ENCODE results near the gene RAB7A.
"Not testable (repeated sequence)": the region's sequence is repeated elsewhere in the genome, so short reads cannot be mapped to it uniquely, and the experiment has no call there.

Gene RAB7A

GRCh38 chr3:128753715-128754114 lies 27.7 kb downstream of the RAB7A start:
- no peak for DNase-seq (ENCODE audit: low spot score)

DNA sequence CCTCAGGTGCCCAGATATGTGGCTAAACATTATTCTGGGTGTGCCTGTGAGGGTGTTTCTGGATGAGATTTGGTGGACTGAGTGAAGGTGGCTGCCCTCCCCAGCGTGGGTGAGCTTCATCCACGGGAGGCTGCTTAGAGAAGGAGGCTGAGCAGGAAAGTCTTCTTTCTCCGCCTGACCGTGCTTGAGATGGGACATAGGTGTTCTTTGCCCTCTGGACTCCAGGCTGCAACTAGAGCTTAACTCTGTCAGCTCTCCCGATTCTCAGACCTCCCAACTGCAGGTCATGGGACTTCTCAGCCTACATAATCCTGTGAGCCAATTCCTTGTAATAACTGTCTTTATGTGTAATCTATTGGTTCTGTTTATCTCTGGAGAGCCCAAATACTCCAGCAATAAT lies 34.1 kb downstream of the RAB7A start:
- no peak for DNase-seq (ENCODE audit: low spot score)

GRCh38 chr3:128760881-128761280 lies 34.9 kb downstream of the RAB7A start:
- no peak for DNase-seq (ENCODE audit: low spot score)

GRCh38 chr3:128761392-128761791 lies 35.4 kb downstream of the RAB7A start:
- DNase-seq (ENCODE audit: low spot score), result no peak

GRCh38 chr3:128763967-128764366 lies 38.0 kb downstream of the RAB7A start:
- DNase-seq (ENCODE audit: low spot score), result no peak

- DNase-seq (ENCODE audit: low spot score), result no peak
Measured at GRCh38 chr3:128764863-128765262, 38.9 kb downstream of the RAB7A start.

DNA sequence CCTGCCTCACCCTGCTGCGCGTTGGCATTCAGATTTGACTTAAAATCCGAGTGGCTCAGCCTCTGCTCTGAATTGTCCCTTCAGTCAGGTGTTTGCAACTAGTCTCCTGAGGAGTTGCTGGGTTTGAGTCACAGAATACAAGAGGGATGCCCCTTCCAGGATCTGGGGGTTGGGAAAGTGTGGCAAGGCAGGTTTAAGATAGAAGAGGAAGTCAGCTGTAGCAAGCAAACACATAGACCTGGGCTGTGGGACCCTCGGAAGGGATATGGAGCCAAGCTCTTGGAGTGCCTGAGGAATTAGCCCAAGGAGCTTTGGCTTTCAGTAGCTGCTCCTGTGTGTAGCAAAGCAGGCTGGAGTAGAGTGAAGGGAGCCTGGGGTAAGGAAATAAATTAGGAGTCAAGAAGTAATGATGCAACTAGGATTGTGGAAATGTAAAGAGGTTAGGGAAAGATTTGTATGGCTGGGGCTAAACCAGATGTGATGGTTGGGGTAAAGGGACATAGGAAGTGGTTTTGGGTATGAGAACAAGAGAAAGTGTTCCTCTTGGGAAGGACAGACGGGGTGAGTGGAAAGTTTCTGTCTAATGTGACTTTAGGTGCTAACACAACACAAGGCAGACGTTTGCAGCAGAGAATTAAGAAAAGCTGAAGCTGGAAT lies 41.2 kb downstream of the RAB7A start:
- no peak for DNase-seq (ENCODE audit: low spot score)

- DNase-seq (ENCODE audit: low spot score), result no peak
Measured at GRCh38 chr3:128768471-128768870, 42.5 kb downstream of the RAB7A start.

DNA sequence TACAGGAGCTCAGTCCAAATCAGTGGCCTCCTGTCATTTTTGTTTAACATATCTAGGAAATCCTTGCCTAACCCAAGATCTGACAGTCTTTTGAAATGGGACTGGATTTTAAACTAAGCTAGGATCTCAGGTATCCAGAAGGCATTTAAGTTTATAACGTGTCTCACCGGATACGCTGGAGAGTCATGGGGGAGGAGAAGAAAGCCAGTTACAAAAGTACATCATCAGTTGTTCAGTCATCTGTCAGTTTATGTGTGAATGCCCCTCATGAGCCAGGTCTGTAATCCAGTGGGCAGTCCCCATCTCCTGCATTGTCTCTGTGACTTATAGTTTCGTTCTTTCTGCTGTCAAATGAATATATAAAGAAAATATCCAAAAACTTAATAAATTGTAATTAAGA lies 44.4 kb downstream of the RAB7A start:
- DNase-seq (ENCODE audit: low spot score), result no peak

DNA sequence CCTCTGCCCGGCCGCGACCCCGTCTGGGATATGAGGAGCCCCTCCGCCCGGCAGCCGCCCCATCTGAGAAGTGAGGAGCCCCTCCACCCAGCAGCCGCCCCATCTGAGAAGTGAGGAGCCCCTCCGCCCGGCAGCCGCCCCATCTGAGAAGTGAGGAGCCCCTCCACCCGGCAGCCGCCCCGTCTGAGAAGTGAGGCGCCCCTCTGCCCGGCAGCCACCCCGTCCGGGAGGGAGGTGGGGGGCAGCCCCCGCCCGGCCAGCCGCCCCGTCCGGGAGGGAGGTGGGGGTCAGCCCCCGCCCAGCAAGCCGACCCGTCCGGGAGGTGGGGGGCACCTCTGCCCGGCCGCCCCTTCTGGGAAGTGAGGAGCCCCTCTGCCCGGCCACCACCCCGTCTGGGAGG lies 47.2 kb downstream of the RAB7A start:
- not testable (repeated sequence) for DNase-seq (ENCODE audit: low spot score)

GRCh38 chr3:128773592-128773991 lies 47.6 kb downstream of the RAB7A start:
- DNase-seq (ENCODE audit: low spot score), result not testable (repeated sequence)

DNA sequence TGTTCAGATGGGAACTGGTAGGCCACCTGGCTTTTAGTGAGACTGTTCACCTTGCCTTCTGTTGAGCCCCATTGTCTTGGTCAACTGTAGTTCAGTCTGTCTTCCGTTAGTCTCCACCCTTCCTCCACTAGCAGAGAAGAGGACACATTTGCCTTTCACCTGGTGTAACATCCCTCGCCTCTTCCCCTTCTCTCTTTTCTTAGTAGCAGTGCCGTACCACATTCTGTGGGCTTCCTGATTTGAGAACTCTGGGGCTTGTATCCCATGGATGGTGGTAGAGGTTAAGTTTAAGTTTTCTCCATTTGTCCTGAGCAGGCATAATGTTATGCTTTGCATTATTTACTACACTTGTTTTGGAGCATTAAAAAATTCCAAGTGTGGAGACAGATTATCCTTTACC lies 49.3 kb downstream of the RAB7A start:
- DNase-seq (ENCODE audit: low spot score), result no peak

DNA sequence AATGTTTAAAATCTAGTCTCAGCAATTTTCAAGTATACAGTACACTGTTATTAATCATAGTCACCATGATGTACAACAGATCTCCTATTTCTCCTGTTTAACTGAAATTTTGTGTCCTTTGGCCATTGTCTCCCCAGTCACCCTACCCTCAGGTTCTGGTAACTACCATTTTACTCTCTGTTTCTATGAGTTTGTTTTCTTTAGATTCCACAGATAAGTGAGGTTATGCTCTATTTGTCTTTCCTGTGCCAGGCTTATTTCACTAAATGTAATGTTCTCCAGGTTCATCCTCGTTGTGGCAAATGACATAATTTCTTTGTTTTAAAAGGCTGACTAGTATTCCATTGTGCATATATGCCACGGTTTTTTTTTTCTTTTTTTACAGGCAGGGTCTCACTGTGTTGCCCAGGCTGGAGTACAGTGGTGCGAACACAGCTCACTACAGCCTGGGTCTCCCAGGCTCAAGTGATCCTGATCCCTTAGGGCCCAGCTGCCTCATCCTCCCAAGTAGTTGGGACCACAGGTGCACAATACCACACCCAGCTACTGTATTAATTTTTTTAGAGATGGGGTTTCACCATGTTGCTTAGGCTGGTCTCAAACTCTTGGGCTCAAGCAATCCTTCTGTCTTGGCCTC lies 50.0 kb downstream of the RAB7A start:
- no peak for DNase-seq (ENCODE audit: low spot score)

DNA sequence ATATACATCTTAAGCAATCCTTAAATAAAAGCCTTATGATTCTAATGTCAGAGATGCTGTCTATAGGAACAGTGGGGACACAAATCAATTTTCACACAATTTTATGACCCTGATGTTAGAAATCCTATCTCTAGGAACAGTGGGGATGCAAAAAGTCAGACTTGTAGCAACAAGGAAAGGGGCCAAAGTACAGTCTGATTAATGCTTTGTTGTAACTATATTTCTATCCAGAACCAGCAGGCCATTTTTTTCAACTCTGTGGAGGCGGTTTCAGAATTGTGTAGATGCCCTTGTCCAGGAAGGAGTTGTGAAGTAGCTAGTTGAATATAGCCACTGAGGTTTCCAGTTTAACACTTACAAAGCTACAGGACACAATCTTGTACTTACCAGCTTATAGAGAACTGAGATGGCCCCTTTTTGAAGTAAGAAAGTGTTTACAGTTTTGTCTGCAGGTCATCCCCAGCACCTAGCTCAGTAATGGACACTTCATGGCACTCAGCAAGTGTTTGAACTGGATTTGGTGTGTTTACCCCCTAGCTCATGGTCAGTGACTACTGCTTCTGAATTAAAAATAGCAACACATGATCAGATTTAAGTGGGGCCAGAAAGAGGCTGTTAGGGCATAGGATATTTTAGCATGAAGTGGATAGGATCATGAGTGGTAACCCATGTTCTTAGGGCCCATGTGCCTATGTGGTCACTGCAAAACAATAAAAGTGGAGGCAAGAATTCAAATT lies 54.3 kb downstream of the RAB7A start:
- DNase-seq (ENCODE audit: low spot score), result no peak

GRCh38 chr3:128781164-128781563 lies 55.2 kb downstream of the RAB7A start:
- DNase-seq (ENCODE audit: low spot score), result no peak

DNA sequence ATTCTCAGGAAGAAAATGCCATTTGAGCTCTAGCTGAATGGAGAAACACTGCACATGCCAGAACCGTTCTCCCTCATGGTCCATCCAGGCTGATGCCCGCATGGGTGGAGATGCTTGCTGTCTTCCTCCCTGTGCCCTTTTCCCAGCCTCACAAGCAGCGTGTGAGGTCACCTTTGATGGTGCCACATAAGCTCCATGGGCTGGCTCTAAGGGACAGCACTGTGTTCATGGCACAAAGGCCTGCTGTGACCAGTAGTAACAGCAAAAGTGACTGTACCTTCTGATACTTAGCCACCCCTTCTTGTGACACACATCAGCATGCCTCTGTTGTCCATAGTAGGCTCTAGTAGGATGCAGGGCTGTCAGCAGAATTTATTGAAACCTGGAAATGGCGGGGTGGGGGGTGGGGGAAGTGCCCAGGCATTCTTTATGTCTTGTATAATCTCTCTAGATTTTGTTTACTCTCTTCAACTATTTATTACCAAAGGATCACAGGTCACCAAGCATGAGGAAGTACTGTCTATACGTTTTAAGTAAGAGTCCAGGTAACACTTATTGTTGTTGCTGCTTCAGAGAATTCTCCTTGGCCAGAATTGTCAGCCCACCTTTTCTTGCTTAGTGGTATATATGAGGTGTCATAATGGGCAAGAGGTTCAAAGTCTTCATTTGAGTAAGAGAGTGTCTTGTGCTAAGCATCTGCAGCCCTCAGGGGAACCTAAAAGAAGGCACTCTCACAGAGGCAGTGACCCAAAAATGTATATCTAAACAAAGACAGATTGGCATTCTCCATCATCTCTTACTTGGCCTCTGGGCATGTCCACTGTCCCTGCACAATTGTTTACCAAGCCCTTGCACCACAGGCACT lies 56.5 kb downstream of the RAB7A start:
- DNase-seq (ENCODE audit: low spot score), result no peak

DNA sequence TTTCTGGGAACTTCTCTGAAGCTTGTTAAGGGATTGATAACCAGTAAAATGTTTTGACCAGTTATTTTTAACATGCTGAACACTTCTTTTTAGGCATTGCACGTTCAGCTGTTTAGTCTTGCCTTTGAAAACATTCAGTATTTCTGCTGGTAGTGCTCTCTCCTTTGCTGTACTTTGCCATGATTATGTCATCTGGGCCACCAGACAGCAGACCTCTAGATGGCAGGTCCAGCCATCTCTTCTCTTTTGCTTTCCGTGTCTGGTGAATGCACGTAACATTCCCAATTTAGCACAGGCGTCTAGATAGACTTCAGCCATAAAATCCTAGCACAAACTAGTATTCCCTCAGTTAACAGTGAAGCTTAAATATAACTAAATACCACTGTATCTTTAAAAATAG lies 57.8 kb downstream of the RAB7A start:
- DNase-seq (ENCODE audit: low spot score), result peak; percentile 64

DNA sequence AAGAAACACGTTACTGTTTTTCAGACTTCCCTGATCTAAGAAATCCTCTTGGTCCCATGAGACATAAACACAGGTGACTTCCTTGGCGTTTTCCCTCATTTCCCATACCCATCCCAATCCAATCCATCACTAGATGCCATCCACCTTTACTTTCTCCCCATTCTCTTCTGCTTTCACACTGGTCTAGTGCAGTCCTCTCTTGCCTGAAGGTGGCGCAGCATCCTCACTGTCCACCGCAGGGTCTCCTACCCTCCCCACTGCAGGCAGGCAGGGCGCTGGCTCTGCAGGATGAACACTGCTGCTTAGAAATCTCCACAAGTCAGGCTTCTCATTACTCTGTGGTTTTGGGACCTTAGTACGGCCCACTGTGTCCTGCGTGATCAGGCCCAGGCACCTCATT lies 58.2 kb downstream of the RAB7A start:
- peak; percentile 91 for DNase-seq (ENCODE audit: low spot score)

- DNase-seq (ENCODE audit: low spot score), result no peak
Measured at GRCh38 chr3:128784843-128785242, 58.9 kb downstream of the RAB7A start.

DNA sequence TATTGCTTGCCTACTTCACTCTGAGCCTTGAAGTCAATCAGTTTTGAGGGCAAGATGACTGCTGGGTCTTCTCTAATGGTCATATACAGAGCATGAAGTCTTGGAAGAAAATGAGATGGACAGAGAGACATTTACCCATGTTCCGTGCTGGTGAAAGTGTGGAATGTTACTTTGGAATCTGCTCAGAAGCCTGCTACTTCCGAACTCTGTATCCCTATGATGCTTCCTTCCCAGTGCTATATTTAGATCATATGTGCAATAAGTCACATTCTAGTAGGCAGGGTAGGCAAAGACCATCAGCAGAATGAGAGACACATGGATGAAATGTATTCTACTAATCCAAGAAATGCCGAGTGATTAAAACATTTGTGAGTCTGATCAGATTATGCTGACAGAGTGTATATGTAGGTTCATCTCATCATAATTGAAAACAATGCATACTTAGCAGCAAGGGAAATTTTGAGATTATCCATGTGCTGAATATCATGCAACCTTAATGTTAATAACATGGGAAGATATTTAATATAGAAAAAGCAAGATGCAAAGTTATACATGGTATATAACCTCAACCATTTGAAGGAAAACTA lies 60.5 kb downstream of the RAB7A start:
- DNase-seq (ENCODE audit: low spot score), result no peak

DNA sequence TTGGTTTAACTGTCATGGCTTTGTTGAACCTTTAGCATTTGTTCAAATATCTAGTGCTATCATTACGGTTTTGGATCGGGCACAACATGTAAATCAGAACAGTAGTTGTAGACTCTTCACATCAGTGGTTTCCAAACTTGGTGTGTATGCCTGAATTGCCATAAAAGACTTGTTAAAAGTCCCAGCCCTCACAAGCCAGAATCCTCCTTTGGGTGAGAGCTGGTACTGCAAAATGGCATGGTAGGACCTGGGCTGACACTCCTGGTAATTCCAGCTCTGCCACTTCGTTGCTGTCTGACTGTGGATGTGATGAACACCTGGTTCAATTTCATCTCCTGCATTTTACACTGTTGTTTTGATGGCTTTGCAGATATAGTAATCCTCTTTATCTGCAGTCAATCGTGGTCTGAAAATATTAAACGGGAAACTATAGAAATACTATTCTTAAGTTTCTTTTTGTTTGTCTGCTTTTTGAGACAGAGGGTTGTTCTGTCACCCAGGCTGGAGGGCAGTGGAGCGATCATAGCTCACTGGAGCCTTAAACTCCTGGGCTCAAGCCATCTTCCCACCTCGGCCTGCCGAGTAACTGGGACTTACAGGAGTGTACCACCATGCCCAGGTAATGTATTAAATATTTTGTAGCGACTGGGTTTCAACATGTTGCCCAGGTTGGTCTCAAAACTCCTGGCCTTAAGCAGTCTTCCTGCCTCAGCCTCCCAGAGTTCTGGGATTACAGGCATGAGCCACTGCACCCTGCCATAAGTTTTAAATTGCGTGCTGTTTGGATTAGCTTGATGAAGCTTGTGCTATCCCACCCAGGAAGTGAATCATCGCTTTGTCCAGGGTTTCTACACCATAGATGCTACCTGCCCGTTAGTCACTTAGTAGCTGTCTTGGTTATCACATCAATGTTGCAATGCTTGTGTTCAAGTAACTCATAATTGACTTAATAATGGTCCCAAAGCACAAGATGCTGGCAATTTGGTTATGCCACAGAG lies 61.6 kb downstream of the RAB7A start:
- DNase-seq (ENCODE audit: low spot score), result peak; percentile 53
